Naive thymus-derived CD8-positive, alpha-beta T cell (primary cell): ENCODE measurements around the gene RGS8. TPM values are rescaled to one million over a fixed set of nuclear protein-coding genes. Genes with fewer than 3 reads are reported as not detected.

ENCODE experiments used
- ATAC-seq, 2 donors: fragments of 150-1000 bp; cut with Tn5 transposase in 1 of 2; sonication (Bioruptor Pico), chemical (Tn5 transposase) in 1 of 2; 1 replicate in 1 of 2; 2 replicates in 1 of 2; pipeline ENCODE4 v1.10.0; 2021; ENCODE audit warnings: mild to moderate bottlenecking in 2 of 2, moderate library complexity in 2 of 2
- POLR2A ChIA-PET: fragments of 350-600 bp; sonication (Branson Sonifier 250); formaldehyde crosslinking; loops from one replicate; lab custom pipeline; 2021; ENCODE audit warnings: antibody characterized with exemption; lab: Charles Lee
- DNase-seq, 10 donors: peaks; one replicate each; pipeline versions ENCODE4 v3.0.0 to v3.0.0-alpha.2; 2020 to 2022
- H3K27ac Mint-ChIP-seq, 10 donors: one replicate each; pipeline ENCODE4 v1.8.0; 2020 to 2022; ENCODE audit warnings: mild to moderate bottlenecking in 10 of 10, mixed read lengths in 10 of 10, moderate library complexity in 4 of 10, inconsistent platforms in 1 of 10
- H3K27me3 Mint-ChIP-seq, 5 donors: one replicate each; pipeline ENCODE4 v1.8.0; 2021 to 2022; ENCODE audit warnings: mixed read lengths in 5 of 5
- H3K36me3 Mint-ChIP-seq, 3 donors: one replicate each; pipeline ENCODE4 v1.8.0; 2020 to 2022; ENCODE audit warnings: mixed read lengths in 3 of 3, mild to moderate bottlenecking in 2 of 3, inconsistent platforms in 1 of 3
- H3K4me1 Mint-ChIP-seq, 4 donors: one replicate each; pipeline ENCODE4 v1.8.0; 2021 to 2022; ENCODE audit warnings: mixed read lengths in 4 of 4
- H3K4me3 Mint-ChIP-seq, 10 donors: one replicate each; pipeline ENCODE4 v1.8.0; 2020 to 2022; ENCODE audit warnings: mild to moderate bottlenecking in 10 of 10, mixed read lengths in 10 of 10, moderate library complexity in 6 of 10, inconsistent platforms in 1 of 10
- H3K9me3 Mint-ChIP-seq, 9 donors: one replicate each; pipeline ENCODE4 v1.8.0; 2020 to 2022; ENCODE audit warnings: mixed read lengths in 9 of 9, mild to moderate bottlenecking in 3 of 9, inconsistent platforms in 1 of 9, moderate library complexity in 1 of 9
- polyA plus RNA-seq, 3 donors: library from polyadenylated mRNA; unstranded; fragments of 300-500 nt; fragmentation: Illumina TruSeq; gene quantifications; one replicate each; pipeline ENCODE4 v1.2.3, GENCODE V29; 2021
- total RNA-seq, 8 experiments: library from RNA in 2 of 8; stranded (reverse) in 2 of 8; gene quantifications; one replicate each; pipeline ENCODE4 v1.2.3 and lab custom pipeline; 2021 to 2026

RGS8 gene
- total and polyA plus RNA-seq, 5 experiments from 2014 or later, result not detected

DNA sequence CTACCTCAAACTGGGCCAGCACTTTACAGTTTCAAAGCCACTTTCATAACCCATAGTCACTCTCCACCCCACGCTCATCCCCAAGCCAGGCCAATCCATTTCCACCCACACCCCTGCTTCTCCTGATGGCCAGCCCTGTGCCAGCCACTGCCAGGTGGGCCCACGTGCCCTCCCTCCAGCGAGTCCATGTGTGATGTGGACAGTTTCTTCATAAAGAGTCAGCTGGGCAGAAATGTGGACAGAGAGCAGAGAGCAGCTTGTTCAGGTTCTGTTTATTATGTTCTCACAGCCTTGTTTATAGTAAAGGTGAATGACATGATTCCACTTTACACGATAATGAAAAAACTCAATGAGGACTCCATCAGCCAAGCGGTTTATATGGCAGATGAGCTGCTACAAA lies 42.8 kb downstream of the RGS8 start:
- Mint-ChIP-seq H3K27me3 (peaks cover 0 to 27% (median 7%) of the 10 kb centered on the region in 5 donors), H3K4me3 (no peak overlapping the region), H3K4me1 (no peaks in the 10 kb centered on the region), H3K27ac (no peak overlapping the region), H3K36me3 (no peaks in the 10 kb centered on the region), H3K9me3 (no peaks in the 10 kb centered on the region)
- POLR2A ChIA-PET, result no interaction called here
- DNase-seq, result no peak
- no peak for ATAC-seq

DNA sequence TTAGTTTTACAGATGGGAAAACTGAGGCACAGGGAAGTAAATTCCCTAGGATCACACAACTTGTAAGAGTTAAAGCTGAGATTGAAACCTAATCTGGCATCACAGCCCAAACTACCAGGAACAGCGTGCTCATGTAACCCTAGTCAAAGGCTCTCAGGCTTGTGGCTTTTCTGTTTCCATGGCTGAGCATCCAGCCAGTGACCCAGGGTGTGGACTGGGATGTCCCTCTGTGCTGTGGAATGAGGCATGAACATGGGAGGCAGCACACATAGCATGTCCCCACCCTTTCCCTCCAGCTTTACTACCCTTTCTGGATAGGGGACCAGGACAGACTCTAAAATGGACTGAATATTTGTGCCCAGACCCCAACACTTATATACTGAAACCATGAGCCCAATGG lies 45.1 kb downstream of the RGS8 start:
- POLR2A ChIA-PET, result no interaction called here
- no peak for DNase-seq
- ATAC-seq, result no peak
- Mint-ChIP-seq H3K36me3 (no peaks in the 10 kb centered on the region), H3K27ac (no peak overlapping the region), H3K4me1 (no peaks in the 10 kb centered on the region), H3K4me3 (no peak overlapping the region), H3K9me3 (no peaks in the 10 kb centered on the region), H3K27me3 (peaks cover 0 to 30% (median 7%) of the 10 kb centered on the region in 5 donors)

DNA sequence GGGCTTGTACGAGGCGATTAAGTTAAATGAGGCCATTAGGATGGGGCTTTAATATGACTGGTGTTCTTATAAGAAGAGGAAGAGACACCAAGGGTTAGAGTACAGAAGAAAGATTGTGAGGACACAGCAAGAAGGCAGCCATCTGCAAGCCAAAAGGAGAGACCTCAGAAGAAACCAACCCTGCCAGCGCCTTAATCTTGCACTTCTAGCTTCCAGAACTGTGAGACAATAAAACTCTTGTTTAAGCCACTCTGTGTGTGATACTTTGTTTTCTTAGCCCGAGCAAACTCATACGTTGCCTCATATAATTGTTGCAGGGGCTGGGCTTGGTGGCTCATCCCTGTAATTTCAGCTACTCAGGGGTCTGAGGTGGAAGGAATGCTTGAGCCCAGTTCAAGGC lies 46.6 kb downstream of the RGS8 start:
- no peak overlapping the region for H3K4me3 Mint-ChIP-seq
- H3K27ac Mint-ChIP-seq, result no peak overlapping the region
- H3K4me1 Mint-ChIP-seq, result peaks cover 0 to 11% (median 1%) of the 10 kb centered on the region in 4 donors
- no peaks in the 10 kb centered on the region for H3K36me3 Mint-ChIP-seq
- DNase-seq (no peak), ATAC-seq (no peak)
- peaks cover 0 to 46% (median 11%) of the 10 kb centered on the region in 5 donors for H3K27me3 Mint-ChIP-seq
- H3K9me3 Mint-ChIP-seq, result no peaks in the 10 kb centered on the region
- POLR2A ChIA-PET, result no interaction called here

DNA sequence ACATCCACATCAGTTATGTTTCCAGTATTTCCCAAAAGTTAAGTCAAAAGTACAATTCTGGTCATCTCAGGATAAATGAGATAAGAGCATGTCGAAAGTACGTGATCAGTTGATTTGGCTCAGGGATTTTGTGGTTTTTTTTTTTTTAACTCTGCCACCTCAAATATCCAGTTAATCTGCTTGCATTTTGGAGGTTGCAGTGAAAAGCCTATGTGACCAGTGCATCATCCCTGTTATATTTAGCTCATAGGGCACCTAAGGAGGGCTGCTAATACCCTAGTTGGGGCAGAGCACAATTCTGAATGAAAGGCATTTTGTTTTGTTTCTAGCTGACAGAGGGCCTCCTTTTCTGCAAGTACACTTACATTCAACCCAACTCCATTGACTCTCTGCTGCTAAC lies 48.5 kb downstream of the RGS8 start:
- DNase-seq, result no peak
- Mint-ChIP-seq H3K27ac (no peak overlapping the region), H3K4me3 (no peak overlapping the region), H3K4me1 (peaks cover 4 to 20% (median 6%) of the 10 kb centered on the region in 4 donors), H3K27me3 (peaks cover 4 to 56% (median 17%) of the 10 kb centered on the region in 5 donors), H3K36me3 (no peaks in the 10 kb centered on the region), H3K9me3 (no peaks in the 10 kb centered on the region)
- no peak for ATAC-seq
- POLR2A ChIA-PET, result no interaction called here

Other genes with a start within 250 kb of the RGS8 start
- gene RGSL1, start 234.4 kb downstream of the RGS8 start, total RNA-seq, result not detected
- not detected for gene RGSL1, start 234.4 kb downstream of the RGS8 start, polyA plus RNA-seq
- 10 to 100 TPM; 20.2 to 20.8 TPM for gene RNASEL, start 95.3 kb downstream of the RGS8 start, total RNA-seq
- 10 to 100 TPM in 1 of 3 donors, 1 to 10 TPM in 2; 5.0 to 10.1 (median 6.4) TPM for gene RNASEL, start 95.3 kb downstream of the RGS8 start, polyA plus RNA-seq
- under 1 TPM; 0.41 to 0.49 TPM for gene RGS16, start 80.2 kb downstream of the RGS8 start, total RNA-seq
- gene RGS16, start 80.2 kb downstream of the RGS8 start, polyA plus RNA-seq, result not detected
- 1 to 10 TPM; 4.5 to 7.7 TPM for gene NPL, start 105.2 kb upstream of the RGS8 start, total RNA-seq
- 1 to 10 TPM; 4.0 to 7.0 (median 6.2) TPM for gene NPL, start 105.2 kb upstream of the RGS8 start, polyA plus RNA-seq
- gene DHX9, start 154.8 kb upstream of the RGS8 start, total RNA-seq, result 100 to 1,000 TPM; 228 to 244 TPM
- 100 to 1,000 TPM; 106 to 124 (median 114) TPM for gene DHX9, start 154.8 kb upstream of the RGS8 start, polyA plus RNA-seq